Measurements from ENCODE around the gene TSC2.

TSC2 gene

DNA sequence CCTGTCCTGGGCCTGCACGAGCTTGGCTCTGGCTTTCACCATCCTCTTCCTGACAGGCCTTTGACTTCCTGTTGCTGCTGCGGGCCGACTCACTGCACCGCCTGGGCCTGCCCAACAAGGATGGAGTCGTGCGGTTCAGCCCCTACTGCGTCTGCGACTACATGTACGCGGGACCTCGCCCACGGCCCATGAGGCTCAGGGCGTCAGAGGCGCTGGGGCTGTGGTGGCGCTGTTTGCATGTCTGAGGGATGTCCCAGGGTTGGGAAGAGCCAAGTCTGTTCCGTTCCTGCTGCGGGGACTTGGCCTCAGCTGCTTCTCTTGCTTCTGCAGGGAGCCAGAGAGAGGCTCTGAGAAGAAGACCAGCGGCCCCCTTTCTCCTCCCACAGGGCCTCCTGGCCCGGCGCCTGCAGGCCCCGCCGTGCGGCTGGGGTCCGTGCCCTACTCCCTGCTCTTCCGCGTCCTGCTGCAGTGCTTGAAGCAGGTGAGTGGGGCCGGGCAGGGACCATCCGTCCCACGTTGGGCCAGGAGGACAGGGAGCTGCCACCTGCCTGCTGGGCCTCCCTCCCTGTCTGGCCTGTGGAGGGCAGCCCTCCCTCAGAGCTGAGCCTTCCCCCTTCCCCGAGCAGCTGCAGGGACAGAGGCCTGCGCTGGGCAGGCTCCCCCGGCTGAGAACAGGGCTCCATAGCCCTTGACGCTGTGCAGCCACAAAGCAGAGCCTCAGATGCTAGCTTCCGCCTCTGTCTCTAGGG, 23.8 kb downstream of the TSC2 start:
- no peak overlapping the region for H3K4me3 ChIP-seq (replicated peaks in 1 of 2; ENCODE audit: low read depth in 2 of 2, low read length in 2 of 2)
- no peak for DNase-seq (ENCODE audit: low read depth in 2 of 2)
- TF ChIP-seq, protein P1, sequence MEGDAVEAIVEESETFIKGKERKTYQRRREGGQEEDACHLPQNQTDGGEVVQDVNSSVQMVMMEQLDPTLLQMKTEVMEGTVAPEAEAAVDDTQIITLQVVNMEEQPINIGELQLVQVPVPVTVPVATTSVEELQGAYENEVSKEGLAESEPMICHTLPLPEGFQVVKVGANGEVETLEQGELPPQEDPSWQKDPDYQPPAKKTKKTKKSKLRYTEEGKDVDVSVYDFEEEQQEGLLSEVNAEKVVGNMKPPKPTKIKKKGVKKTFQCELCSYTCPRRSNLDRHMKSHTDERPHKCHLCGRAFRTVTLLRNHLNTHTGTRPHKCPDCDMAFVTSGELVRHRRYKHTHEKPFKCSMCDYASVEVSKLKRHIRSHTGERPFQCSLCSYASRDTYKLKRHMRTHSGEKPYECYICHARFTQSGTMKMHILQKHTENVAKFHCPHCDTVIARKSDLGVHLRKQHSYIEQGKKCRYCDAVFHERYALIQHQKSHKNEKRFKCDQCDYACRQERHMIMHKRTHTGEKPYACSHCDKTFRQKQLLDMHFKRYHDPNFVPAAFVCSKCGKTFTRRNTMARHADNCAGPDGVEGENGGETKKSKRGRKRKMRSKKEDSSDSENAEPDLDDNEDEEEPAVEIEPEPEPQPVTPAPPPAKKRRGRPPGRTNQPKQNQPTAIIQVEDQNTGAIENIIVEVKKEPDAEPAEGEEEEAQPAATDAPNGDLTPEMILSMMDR (IDR thresholded peaks at IDR 0.05; ENCODE audit: low read depth, low read length): no peak

- H3K4me3 ChIP-seq (replicated peaks in 1 of 2; ENCODE audit: low read depth in 2 of 2, low read length in 2 of 2): no peak overlapping the region
- TF ChIP-seq, protein P1 (IDR thresholded peaks at IDR 0.05; ENCODE audit: low read depth, low read length): no peak
- DNase-seq (ENCODE audit: low read depth in 2 of 2): no peak
Observed at GRCh38 chr16:2072926-2073325, 25.1 kb downstream of the TSC2 start.

GRCh38 chr16:2074071-2074470, 26.3 kb downstream of the TSC2 start:
- no peak for DNase-seq (ENCODE audit: low read depth in 2 of 2)
- TF ChIP-seq, protein P1 (IDR thresholded peaks at IDR 0.05; ENCODE audit: low read depth, low read length): no peak
- H3K4me3 ChIP-seq (replicated peaks in 1 of 2; ENCODE audit: low read depth in 2 of 2, low read length in 2 of 2): no peak overlapping the region

- H3K4me3 ChIP-seq (replicated peaks in 1 of 2; ENCODE audit: low read depth in 2 of 2, low read length in 2 of 2): no peak overlapping the region
- TF ChIP-seq, protein P1 (IDR thresholded peaks at IDR 0.05; ENCODE audit: low read depth, low read length): no peak
- DNase-seq (ENCODE audit: low read depth in 2 of 2): no peak
Observed at GRCh38 chr16:2075631-2076030, 27.8 kb downstream of the TSC2 start.

DNA sequence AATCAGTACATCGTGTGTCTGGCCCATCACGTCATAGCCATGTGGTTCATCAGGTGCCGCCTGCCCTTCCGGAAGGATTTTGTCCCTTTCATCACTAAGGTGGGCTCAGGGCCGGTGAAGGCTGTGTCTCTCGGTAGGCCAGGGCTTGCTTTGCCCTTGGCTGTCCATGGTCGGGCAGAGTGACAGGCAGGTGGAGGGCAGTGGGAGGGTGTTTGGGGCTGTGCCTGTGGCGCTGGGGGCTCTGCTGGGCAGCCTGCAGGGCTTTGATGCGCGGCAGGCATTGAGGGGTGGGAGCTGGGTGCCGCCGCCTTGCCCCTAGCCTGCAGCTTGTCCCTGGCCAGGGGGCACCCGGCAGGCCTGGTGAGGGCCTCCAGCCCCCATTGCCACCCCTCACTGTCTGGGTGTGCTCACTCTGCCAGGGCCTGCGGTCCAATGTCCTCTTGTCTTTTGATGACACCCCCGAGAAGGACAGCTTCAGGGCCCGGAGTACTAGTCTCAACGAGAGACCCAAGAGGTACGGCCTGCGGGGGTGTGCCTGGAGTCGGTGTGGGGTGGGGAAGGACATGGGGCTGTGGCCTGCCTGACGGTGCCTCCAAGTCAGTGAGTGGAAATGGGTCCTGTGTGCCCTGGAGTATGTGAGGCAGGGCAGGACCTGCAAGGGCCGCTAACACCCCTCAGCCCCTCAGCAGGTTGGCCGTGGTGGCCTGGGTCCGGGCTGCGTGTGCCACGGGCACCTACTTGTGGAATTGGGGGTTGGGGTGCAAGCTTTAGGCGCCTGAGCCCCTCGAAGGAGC, 28.5 kb downstream of the TSC2 start:
- DNase-seq (ENCODE audit: low read depth in 2 of 2): no peak
- H3K4me3 ChIP-seq (replicated peaks in 1 of 2; ENCODE audit: low read depth in 2 of 2, low read length in 2 of 2): no peak overlapping the region
- TF ChIP-seq, protein P1 (IDR thresholded peaks at IDR 0.05; ENCODE audit: low read depth, low read length): no peak

DNA sequence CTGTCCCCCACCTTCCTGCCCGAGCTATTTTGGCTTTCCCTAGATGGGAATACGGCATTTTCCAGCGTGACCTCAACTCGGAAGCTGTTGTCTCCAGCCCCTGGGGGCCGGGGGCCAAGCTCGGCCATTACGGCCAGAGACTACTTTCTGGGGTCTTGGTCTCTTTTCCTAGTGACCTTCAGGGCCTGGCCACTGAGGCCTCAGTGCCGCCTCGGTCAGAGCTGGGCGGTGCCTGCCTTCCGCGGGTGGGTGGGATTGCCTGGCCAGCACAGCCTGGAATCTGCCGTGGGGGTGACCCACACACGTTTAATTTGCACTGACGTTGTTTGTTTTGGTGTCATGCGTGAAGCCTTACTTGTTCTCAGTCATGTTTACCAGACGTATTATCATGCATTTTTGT, 29.2 kb downstream of the TSC2 start:
- no peak for DNase-seq (ENCODE audit: low read depth in 2 of 2)
- no peak overlapping the region for H3K4me3 ChIP-seq (replicated peaks in 1 of 2; ENCODE audit: low read depth in 2 of 2, low read length in 2 of 2)
- TF ChIP-seq, protein P1 (IDR thresholded peaks at IDR 0.05; ENCODE audit: low read depth, low read length): no peak
